Activated CD4-positive, alpha-beta T cell treated with anti-CD3 and anti-CD28 coated beads, Interleukin-2, Interleukin-4, amounts not matched to agents 100 ng/mL and 50 ng/mL, durations not matched to agents 16 hours and 8 hours (primary cell): ENCODE measurements around the gene TP63.
"Not testable (repeated sequence)": the region's sequence is repeated elsewhere in the genome, so short reads cannot be mapped to it uniquely, and the experiment has no call there.

Experiments used
- DNase-seq: peaks from one replicate; pipeline ENCODE4 v3.0.0-alpha.2; 2020; ENCODE audit warnings: low spot score

TP63 gene

GRCh38 chr3:189631373-189631408 is at the start of gene TP63:
Gene TP63 (plus strand): TSS chr3:189631389. CDS start chr3:189631516, 127 bp downstream.
- DNase-seq, result no peak

- no peak for DNase-seq
These were observed 49.0 kb upstream of the TP63 start for GRCh38 chr3:189582179-189582578.

- DNase-seq, result no peak
These were observed 46.5 kb upstream of the TP63 start for GRCh38 chr3:189584645-189585044.

GRCh38 chr3:189586941-189587663 is 44.1 kb upstream of the TP63 start:
- peak; percentile 32 for DNase-seq

GRCh38 chr3:189587664-189588040 is 43.5 kb upstream of the TP63 start:
- DNase-seq, result no peak

- no peak for DNase-seq
These were observed 43.1 kb upstream of the TP63 start for GRCh38 chr3:189588070-189588469.

- no peak for DNase-seq
These were observed 42.6 kb upstream of the TP63 start for GRCh38 chr3:189588475-189589178.

GRCh38 chr3:189589179-189589569 is 42.0 kb upstream of the TP63 start:
- no peak for DNase-seq

GRCh38 chr3:189590223-189590622 is 41.0 kb upstream of the TP63 start:
- DNase-seq, result no peak

GRCh38 chr3:189593581-189593980 is 37.6 kb upstream of the TP63 start:
- no peak for DNase-seq

- DNase-seq, result not testable (repeated sequence)
These were observed 34.9 kb upstream of the TP63 start for GRCh38 chr3:189596078-189596979.

- DNase-seq, result no peak
These were observed 33.3 kb upstream of the TP63 start for GRCh38 chr3:189597918-189598317.

- DNase-seq, result no peak
These were observed 32.5 kb upstream of the TP63 start for GRCh38 chr3:189598530-189599225.

- no peak for DNase-seq
These were observed 28.7 kb upstream of the TP63 start for GRCh38 chr3:189602471-189602870.

- DNase-seq, result no peak
These were observed 25.5 kb upstream of the TP63 start for GRCh38 chr3:189605717-189606116.

- no peak for DNase-seq
These were observed 24.4 kb upstream of the TP63 start for GRCh38 chr3:189606774-189607173.

- DNase-seq, result not testable (repeated sequence)
These were observed 18.5 kb upstream of the TP63 start for GRCh38 chr3:189612641-189613040.

- DNase-seq, result no peak
These were observed 18.1 kb upstream of the TP63 start for GRCh38 chr3:189613122-189613521.

GRCh38 chr3:189621948-189622603 is 9.1 kb upstream of the TP63 start:
- peak; percentile 28 for DNase-seq

GRCh38 chr3:189622629-189623028 is 8.6 kb upstream of the TP63 start:
- no peak for DNase-seq

- peak; percentile 34 for DNase-seq
These were observed 7.1 kb upstream of the TP63 start for GRCh38 chr3:189624130-189624529.

- DNase-seq, result no peak
These were observed 6.1 kb upstream of the TP63 start for GRCh38 chr3:189625071-189625470.
